DND-41 (cell line): ENCODE measurements around the gene KRTAP4-5.

ENCODE experiments used
- CTCF ChIP-seq: IDR thresholded peaks from 2 replicates; pipeline ENCODE4 v1.5.1; 2012; ENCODE audit warnings: borderline replicate concordance, low read length, moderate library complexity, mild to moderate bottlenecking; ENCODE audit not compliant: poor library complexity, severe bottlenecking; ENCODE audit errors: extremely low read depth
- EZH2 ChIP-seq: IDR thresholded peaks from 3 replicates; pipeline ENCODE4 v1.6.1; 2012; ENCODE audit warnings: borderline replicate concordance, low read depth, mild to moderate bottlenecking, moderate library complexity, low read length, inconsistent platforms; ENCODE audit not compliant: severe bottlenecking

GRCh38 chr17:41111151-41111885 is 38.3 kb downstream of the KRTAP4-5 start:
- TF ChIP-seq EZH2: no peak
- no peak for TF ChIP-seq CTCF
